GM19099 (cell line): ENCODE results near the gene ADD1.

Experiments used
- POLR2A ChIP-seq: IDR thresholded peaks from 3 replicates; pipeline ENCODE4 v1.6.1; 2011; ENCODE audit warnings: low read depth; ENCODE audit not compliant: insufficient read length; ENCODE audit errors: extremely low read depth

The ADD1 gene

DNA sequence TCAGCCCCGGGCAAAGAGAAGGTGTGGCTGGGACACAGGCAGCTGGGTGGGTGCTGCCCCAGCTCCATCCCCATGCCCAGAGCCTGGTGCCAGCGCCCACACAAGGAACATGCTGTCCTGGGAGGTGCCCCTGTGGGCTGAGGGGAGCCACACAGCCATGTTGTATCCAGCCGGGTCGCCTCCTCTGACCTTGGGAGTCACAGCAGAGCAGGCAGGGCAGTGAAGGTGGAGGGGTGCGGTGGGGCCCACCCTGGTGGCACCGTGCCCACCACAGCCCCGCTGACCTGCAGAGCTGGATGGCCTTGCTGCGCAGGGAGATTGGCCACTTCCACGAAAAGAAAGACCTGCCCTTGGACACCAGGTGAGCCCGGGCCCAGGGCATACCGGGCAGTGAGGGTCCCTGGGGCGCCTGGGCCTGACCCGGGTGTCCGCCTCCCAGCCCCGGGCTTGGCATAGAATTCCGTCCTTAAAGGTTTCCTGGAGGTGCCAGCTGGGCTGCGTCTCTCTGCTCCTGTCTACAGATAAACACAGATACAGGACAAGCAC is 18.7 kb upstream of the ADD1 start:
- no peak for TF ChIP-seq POLR2A

DNA sequence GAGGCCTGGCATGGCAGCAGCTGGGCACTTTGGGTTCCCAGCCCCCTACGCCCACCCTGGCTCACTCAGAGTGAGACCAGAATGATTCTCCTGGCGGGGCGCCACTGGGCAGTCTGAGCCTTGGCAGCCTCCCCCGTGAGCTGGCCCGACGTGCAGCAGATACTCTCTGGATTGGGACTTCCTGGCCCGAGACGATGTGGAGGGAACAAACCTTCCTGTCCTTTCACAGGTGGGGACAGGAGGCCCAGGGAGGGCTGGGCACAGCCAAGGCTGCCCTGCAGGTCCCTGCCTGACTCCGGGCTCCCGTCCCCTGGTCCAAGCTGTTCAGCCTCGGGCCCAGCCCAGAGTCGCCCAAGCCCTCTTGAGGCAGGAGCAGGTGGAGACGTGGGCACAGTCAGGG is 17.9 kb upstream of the ADD1 start:
- TF ChIP-seq POLR2A, result no peak

DNA sequence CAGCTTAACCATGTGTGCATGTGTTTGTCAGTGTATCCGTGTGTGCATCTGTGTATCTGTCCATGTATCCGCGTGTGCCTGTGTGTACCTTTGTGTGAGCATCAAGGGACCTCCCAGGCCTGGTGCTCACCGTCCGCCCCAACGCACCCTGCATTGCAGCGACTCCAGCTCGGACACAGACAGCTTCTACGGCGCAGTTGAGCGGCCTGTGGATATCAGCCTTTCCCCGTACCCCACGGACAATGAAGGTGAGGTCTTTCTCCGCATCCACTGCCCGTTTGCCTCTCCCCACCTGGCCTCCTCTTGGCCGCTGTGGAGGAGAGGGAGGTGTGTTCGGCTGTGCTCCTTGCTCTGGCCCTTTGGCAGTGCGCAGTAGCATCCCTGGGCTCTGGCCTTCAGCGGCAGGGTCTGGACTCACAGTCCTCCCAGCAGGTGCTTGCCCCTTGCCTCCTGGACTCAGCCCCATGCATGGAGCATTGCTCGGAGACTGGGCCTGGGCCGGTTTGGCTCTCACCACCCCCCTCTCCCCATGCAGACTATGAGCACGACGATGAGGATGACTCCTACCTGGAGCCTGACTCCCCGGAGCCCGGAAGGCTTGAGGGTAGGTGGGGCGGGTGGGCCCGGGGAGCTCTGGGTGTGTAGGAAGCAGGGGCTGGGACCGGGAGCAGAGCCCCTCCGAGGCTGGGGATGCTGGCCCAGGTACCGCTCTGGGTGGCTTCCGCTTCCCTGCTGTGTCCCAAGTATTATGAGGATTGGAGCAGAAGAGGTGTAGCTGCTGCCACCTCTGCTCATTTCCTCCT is 16.4 kb upstream of the ADD1 start:
- no peak for TF ChIP-seq POLR2A

DNA sequence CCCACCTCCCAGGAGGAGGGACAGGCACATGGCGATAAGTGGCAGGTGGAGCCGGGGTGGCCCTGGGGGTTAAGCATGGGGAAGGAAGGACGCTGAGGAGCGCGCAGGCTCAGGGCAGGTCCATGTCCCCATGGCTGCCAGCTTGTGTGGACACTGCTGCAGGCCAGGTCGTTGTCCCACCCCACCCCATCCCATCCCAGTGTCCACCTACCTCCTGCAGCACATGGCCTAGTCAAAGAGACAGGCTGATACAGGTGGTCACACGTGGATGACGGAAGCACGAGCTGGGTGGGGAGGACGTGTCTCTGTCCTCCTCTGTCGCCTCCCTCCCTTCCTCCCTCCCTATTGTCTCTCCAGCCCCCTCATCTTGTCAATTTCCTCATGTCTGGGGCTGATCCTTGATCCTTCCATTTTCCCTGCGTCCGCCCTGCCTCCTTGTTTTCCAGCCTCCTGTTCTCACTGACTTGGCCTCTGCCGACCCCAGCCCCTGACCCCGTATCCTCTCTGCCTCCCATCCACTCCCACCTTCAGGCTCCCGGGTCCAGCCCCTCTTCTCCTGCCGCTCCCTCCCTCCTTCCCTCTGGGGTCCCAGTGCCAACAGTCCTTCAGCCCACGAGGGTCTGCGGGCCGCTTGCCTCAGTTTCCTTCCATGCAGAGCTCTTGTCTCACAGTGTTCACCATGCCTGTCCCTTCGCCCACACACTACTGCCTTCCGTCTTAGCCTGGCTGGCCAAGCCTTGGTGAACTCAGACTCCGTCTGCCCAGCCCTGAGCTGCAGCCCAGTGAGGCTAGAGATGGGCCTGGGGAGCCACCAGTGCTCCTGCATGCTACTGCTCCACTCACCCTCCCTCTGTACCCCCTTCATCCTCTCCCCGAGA is 15.5 kb upstream of the ADD1 start:
- no peak for TF ChIP-seq POLR2A

DNA sequence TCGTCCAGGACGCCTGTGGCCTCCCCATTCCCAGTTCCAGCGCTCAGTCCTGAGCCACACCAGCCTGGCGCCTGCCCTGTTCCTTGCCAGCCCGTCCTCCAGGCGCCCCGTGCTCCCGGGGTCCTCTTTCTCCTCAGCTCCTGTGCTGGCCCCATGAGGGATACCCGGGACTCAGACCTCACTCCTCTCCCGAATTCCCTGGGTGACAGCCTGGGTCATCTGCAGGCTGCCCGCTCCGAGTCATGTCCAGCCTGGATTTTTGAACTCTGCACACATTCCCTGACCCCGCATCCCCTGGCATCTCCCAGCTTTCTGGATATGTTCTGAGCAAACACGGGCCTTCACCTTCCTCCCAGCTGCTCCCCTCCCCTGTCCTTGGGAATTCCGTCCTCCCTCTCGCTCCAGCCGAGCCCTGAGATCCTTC is 14.9 kb upstream of the ADD1 start:
- TF ChIP-seq POLR2A, result no peak

DNA sequence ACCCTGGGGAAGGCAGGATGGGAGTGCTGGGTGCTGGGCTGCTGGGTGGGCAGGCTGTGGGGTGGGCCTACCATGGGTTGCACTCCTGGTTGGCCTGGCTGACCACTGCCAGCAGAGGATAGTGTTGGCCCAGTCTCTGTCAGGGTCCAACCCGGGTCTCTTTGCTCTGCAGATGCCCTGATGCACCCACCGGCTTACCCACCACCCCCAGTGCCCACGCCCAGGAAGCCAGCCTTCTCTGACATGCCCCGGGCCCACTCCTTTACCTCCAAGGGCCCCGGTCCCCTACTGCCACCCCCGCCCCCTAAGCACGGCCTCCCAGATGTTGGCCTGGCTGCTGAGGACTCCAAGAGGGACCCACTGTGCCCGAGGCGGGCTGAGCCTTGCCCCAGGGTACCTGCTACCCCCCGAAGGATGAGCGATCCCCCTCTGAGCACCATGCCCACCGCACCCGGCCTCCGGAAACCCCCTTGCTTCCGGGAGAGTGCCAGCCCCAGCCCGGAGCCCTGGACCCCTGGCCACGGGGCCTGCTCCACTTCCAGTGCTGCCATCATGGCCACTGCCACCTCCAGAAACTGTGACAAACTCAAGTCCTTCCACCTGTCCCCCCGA is 14.2 kb upstream of the ADD1 start:
- no peak for TF ChIP-seq POLR2A

DNA sequence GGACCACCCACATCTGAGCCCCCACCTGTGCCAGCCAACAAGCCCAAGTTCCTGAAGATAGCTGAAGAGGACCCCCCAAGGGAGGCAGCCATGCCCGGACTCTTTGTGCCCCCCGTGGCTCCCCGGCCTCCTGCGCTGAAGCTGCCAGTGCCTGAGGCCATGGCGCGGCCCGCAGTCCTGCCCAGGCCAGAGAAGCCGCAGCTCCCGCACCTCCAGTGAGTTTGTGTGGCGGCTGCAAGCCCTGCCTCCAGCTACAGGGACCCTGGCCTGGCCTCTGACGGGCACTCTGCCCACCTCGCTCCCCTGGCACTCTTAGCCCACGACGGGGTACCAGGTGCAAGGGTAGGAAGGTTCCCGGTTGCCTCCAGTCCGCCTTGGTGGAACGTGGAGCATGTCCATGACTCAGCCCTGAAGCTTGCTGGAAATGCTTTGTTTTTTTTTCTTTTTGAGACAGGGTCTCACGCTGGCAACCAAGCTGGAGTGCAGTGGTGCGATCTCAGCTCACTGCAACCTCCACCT is 13.7 kb upstream of the ADD1 start:
- no peak for TF ChIP-seq POLR2A

DNA sequence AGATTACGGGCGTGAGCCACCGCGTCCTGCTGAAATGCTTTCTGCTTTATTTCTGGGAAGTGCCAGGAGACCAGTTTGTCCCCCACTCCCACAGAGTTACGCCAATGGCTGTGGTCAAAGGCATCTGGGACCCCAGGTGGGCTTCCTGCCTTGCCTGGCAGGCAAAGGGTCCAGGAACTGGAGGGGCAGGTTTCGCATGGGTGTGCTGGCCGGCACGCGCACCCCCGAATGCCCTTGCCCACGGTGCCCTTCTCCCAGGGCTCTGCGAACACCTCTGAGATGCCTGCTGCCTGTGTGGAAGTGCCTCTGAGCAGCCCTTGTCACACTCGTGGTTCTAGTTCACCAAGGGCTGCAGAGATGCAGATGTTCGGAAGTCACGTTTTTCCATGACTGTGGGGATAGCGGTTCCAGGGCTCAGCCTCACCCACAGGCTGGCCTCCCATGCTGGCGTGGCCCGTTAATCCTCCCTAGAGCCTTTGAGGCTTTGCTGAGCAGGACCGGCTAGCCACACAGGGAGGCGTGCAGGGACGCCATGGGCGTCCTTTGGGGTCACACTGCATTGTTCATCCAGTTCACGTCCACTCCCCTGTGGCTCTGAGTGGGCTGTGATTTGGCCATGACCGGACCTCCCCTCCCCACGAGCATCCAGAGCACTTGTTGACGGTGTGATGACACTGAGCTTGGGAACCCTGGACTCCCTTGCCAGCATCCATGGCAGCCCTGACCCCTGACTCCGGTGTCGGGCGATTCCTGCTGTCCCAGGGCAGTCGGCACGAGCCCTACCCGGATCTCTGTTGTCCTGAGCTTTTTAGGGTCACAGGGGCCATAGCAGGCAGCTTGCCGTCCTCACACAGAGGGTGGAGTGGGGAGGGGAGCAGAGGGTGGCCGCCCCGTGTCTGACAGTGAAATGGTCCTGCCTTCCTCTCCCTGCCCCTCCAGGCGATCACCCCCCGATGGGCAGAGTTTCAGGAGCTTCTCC is 12.7 kb upstream of the ADD1 start:
- TF ChIP-seq POLR2A, result no peak

DNA sequence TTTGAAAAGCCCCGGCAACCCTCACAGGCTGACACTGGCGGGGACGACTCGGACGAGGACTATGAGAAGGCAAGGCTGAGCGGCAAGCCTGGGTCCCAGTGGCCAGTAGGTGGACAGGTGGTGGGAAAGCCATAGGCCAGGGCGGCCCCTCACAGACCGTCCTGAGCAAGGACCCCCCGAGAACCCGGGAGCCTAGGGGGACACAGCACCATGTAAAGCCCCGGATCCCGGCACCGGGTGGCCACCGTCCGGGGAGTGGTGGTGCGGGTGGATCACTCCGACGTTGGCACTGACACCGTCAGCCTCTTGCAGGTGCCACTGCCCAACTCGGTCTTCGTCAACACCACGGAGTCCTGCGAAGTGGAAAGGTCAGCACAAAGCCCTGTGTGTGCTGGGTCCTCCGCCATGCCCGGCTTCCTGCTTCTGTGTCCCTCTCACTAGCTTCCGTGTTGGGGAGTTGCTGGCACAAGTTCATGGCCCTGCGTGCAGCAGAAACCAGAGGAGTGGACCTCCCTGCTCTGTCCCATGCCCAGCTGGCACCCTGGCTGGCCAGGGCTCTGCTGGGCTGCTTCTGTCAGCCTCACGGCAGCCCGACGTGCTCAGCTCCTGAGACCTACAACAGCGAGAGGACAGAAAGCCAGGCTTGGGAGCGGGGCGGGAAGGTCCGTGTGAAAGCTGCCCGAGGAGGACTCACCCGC is 11.9 kb upstream of the ADD1 start:
- no peak for TF ChIP-seq POLR2A

DNA sequence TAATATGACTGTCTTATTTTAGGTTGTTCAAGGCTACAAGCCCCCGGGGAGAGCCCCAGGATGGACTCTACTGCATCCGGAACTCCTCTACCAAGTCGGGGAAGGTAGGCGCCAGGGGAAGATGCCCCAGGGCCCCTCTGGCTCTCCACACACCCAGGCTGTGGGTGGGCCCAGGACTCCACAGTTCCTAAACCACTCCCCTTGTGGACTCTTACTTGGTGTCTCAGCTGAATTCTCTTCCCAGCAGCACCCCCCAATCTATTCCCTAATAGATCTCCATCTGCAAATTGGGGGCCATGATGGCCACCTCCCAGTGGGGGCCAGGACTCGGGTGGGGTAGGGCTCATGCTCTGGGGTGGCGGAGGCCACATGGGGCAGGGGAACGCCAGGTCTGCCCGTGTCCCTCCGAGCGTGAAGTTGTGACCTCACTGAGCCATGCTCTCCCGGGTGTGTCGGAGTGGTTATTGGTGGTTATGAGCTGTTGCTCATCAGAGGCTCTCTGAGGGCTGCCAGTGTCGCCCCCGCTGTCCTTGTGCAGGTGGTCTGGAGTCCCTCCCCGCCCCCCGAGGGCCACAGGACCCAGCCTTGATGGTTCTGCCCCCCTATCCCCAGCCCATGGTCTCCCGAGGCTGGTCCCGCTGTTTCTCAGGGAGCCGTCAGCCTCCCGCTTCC is 11.2 kb upstream of the ADD1 start:
- TF ChIP-seq POLR2A, result no peak

DNA sequence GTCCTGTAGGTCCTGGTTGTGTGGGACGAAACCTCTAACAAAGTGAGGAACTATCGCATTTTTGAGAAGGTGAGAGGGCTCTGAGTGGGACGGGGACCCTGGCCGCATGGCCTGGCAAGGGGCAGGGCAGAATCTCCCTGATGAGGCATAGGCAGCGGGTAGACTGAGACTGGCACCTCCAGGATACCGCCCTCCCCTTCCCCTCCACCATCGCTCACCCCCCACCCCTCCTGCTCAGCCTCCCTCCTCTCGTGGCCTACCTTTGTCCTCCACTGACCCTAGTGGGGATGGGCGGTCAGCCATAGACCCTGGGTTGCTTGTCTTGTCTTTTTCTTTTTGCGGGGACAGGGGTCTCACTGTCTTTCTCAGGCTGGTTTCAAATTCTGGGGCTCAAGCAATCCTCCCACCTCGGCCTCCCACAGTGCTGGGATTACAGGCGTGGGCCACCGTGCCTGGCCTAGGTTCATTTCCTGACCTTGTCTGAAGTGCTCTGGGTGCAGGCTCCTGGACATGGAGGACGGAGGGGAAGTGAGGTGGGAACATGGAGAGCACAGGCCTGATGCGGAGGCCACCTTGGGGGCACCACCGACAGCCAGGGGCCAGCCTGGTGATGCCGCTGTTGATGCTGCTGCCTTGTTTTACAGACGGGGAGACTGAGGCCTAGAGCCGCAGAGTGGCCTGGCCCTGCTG is 10.5 kb upstream of the ADD1 start:
- TF ChIP-seq POLR2A, result no peak

DNA sequence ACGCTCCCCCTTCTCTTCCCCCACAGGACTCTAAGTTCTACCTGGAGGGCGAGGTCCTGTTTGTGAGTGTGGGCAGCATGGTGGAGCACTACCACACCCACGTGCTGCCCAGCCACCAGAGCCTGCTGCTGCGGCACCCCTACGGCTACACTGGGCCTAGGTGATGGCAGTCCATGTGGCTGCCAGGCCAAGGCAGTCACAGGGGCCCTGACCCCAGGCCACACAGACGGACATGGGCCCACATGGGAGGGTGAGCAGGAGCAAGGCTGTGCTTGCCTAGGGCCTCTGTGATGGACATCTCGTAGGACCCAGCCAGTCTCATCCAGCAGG is 10.0 kb upstream of the ADD1 start:
- TF ChIP-seq POLR2A, result no peak

DNA sequence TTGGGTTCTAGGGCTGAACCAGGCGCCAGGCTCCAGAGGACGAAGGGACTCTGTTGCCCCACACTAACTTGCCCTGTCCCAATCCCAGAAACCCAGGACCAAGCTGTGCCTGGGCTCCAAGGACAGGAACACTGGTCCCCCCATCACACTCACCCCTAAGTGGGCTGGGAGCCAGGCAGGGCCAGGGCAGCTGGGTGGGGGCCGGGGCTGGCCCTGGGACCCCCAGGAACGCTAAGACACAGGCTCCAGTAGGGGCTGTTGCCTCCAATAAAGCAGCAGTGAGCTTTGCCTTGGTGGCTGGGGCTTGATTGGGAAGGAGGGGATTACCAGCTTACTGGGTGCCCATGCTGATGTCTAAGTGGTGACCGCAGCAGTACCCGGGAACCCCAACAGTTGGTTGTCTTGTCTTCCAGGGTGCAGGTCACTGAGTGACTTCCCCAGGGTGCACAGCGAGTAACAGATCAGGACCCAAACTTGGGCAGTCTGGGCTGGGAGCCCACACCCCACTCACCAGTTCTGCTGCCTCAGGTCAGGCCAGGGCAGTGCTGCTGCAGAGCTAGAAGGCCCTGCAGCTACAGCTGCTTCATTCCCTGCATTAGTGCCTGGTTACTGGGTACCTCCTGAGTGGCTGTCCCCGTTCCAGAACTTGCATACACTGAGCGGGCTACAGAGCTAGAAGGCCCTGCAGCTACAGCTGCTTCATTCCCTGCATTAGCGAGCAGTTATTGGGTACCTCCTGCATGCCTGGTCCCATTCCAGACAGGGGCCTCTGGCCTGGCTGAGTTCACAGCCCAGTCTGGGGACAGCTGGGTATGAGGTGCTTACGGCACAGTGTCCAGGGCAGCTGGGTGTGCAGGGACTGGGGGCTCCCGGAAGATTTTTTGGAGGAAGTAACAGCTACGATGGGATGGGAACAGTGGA is 9.4 kb upstream of the ADD1 start:
- TF ChIP-seq POLR2A, result peak; percentile 10
